HK-2 (cell line): ENCODE results near the gene CDKAL1.
"Not testable (repeated sequence)": the region's sequence is repeated elsewhere in the genome, so short reads cannot be mapped to it uniquely, and the experiment has no call there.

Experiments used
- DNase-seq: peaks from one replicate; pipeline ENCODE4 v3.0.0-alpha.2; 2018; ENCODE audit not compliant: unreplicated experiment

The CDKAL1 gene

DNA sequence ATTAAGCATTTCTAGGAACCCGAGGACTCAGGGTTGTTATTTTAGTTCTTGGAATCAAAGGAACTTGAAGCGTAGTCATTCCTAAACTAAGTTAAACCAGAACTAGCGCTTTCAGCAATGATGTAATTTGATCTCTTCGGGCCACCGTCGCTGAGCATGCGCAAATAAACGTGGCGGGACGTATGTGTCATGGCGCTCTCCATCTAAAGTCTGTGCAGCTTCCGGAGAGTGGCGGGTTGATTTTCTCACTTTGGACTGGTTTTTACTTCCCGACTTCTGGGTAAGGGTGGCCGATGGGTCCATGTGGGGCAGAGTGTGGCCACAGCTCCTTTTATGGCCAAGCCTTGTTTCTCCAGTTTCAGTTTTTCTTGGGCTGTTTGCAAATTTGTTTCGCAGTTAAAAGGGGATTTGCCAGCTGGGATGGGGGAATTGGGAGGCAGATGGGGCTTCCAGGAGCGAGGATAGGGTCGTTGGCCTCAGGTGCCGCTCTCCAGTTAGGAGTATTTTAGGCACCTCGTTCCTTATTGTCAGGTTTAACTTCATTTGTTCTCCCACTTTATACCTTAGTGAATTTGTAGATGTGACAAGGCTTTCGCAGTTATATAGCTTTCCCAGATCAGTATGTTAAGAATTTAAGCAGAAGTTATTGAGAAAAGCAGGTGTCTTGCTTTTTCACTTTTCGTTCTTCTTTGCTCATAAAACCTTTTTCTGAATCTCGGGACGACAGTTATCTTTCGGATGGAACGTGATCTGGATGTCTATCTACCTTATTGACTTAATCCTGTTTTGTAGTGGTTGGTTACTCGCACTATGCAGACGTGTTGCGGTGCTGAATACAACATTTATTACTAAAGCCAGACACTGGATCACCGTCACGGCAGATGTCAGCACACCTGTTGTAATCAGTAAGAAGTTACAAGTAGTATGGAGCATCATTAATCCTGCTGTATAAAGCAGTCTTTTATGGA is at the start of gene CDKAL1:
CDKAL1 (plus strand) TSS at position 163 of the 968 bp plus-strand sequence. CDS start 11,894 bp downstream, outside the sequence.
- peak; percentile 87 for DNase-seq

DNA sequence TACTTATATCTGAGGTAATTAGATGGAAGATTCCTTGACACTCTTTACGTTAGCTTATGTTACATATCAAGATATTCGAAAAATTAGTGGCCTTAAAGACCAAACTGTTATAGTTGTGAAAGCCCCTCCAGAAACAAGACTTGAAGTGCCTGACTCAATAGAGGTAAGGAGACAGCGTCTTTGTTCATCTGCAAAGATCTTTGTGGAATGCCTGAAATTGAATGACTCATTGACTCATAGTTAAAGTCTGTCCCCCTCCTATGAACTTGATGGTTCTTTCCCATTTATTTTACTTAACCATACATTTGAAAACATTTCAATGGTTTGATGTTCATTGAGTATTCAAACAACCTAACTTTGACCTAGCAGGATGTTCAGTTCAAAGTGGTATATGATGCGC is 47.6 kb upstream of the CDKAL1 start:
- DNase-seq, result no peak

DNA sequence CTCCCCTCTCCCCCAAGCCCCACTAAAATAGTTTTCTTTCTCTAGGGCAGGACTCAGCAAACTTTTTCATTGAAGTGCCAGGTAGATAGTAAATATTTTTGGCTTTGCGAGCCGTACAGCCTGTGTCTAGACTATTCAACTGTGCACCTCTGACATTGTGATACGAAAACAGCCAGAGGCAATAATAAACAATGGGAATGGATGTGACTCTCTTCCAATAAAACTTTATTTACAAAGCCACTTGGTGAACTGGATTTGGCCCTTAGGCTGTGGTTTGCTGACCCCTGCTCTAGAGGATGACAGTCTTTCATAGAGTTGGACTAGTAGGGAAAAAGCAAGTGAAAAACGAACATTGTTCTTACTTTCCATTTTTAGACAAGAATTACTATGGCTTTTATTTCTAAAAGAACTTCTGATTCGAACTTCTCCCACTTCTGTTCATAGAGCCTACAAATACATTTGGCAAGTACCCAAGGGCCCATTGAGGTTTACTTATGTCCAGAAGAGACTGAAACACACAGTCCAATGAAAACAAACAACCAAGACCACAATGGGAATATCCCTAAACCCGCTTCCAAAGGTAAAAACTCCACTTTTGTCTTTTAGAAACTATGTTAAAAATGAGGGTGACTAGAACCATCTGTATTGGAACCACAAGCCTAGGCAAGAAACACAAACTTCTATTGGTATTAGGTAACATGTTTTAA is 46.4 kb upstream of the CDKAL1 start:
- DNase-seq, result no peak

DNA sequence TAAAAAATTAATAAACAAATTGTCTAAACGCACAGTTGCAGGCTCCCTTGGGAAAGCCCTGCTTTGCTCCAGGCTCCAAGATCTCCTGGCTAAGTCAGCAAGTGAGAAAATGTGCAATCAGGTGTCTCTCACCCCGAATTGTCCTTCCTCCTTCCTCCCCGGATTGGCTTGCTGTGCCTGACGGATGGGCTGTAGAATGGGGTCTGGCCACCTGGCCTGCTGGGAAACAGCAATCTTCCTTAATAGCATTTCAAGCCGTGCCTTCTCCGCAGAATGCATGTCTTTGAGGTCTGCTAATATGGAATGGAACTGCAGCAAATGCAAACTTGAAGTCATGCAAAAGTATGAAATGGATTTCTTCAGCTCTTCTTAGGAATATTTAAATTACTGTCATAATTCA is 43.7 kb upstream of the CDKAL1 start:
- DNase-seq, result no peak

DNA sequence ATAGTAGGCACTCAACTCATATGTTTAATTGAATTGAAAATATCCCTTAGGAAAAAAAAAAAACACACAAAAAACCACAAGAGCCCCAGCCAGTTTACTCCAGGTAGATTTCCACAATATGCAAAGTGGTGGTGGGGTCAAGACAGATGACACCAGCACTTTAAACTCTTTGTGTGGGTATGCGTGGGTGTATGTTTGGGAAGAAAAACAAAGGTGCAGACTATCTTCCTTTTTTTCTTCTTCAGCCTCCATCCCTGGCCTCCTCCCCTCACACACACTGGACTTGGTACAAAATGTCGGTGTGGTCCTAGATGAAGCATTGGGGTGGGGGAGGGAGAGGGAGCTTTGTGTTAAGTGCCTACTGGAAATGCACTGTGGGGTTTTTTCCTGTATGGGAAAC is 42.2 kb upstream of the CDKAL1 start:
- DNase-seq, result no peak

DNA sequence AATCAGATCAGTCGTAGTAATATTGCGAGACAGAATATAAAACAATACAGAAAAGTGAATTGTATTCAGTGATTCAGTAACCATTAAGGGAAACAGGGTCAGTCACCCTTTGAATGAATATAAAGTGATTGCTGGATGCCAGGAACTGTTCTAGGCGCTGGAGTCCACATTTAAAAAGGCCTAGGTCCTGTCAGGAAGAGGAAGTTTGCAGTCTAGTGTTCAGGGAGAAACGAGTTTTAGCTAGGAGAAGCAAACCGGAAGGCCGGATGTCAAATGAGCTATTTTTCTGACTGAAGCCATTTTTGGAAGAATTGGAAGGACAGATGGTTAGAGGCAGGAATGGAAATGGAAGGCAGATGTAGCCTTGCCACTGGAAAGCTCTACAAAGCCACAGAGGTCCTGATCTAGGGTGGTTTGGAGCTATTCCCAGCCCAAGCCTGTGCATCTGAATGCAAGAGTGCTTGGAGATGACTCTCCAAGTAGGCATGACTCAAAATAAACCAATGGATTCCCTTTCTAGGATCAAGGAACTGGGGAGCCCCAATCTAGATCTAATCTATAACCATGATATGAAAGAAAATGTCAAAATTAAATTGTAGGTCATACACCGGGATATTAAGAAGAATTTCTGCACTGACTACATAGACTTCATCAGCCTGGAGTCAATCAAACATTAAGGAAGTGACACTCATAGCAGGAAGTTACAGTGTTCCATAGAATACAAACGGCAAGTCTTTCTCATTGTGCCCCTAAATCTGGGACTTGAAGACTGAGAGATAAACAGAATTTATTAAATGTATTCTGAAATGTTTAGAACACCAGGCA is 36.8 kb upstream of the CDKAL1 start:
- no peak for DNase-seq

DNA sequence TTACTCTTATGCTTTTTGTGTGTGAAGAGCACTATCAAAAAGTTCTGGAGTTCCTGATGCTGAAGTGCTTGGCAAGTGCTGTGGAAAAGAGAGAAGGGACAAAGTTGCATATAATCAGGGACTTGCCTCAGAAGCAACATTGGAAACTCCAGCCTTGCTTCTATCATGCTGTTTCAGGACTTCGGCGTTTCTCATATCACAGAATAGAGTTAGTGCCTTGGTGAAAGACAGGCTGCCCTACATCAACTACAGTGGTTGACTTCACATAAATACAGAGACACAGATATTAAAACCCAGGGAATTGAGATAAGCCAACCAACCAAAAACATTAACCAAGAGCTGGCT is 36.2 kb upstream of the CDKAL1 start:
- DNase-seq, result no peak

DNA sequence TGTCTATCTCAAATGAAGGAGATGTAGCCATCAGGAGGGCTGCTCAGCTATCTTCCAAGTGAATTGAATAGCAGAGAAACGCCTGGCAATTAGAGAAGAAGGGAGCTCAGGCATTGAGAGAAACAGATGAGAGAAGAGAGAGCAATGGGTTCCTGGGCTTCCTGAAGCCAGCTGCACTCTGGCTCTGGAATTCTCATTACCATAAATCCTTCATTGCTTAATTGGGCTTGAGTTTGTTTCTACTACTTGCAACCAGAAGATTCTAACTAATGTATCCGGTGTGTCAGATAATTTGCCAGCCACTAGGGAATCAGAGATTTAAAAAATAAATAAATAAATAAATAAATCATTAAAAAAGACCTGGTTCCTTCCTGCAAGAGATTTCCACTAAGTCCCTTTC is 25.0 kb upstream of the CDKAL1 start:
- no peak for DNase-seq

DNA sequence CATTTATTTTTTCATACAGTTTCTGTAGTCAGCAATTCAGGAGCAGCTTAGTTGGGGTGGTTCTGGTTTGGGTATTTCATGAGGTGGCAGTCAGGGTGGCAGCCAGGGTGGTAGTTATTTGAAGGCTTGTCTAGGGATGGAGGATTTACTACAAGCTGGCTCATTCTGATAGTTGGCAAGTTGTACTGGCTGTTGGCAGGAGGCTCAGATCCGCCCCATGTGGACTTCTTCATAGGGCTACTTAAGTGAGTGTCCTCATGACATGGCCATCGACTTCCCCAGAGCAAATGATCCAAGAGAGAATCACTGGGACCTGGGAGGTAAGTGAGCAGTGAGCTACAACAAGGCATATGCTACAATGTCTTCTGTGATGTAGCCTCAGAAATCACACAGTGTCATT is 22.4 kb upstream of the CDKAL1 start:
- no peak for DNase-seq

DNA sequence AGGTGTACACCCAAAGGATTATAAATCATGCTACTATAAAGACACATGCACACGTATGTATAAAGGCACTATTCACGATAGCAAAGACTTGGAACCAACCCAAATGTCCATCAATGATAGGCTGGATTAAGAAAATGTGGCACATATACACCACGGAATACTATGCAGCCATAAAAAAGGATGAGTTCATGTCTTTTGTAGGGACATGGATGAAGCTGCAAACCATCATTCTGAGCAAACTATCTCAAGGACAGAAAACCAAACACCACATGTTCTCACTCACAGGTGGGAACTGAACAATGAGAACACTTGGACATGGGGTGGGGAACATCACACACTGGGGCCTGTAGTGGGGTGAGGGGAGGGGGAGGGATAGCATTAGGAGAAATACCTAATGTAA is 9.0 kb upstream of the CDKAL1 start:
- not testable (repeated sequence) for DNase-seq

DNA sequence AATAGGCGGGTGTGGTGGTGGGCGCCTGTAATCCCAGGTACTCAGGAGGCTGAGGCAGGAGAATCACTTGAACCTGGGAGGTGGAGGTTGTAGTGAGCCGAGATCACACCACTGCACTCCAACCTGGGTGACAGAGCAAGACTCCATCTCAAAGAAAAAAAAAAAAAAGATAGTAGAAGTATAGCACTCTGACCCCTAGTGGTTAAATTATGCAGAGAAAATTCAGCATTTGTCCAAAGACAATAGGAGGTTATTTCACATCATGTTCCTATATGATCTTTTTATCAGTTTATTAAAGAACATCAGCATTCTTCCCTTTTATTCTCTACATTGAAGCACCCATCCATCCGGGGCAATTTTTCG is 5.2 kb upstream of the CDKAL1 start:
- DNase-seq, result not testable (repeated sequence)

DNA sequence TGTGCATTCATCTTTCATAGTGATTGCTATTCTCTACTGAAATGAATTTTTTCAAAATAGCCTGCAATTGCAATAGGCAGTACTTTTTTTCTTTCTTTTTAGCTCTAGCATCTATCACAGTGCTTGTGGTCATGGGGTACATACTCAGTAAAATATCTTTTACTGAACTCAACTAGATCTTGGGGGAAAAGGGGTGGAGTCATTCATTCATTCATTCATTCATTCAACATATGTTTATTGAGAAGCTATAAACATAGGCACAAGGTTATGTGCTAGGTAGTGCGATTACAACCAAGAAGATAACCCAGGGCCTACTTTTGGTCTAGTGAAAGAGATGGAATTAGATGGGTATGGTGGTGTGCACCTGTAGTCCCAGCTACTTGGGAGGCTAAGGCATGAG is 1.4 kb upstream of the CDKAL1 start:
- DNase-seq, result no peak

DNA sequence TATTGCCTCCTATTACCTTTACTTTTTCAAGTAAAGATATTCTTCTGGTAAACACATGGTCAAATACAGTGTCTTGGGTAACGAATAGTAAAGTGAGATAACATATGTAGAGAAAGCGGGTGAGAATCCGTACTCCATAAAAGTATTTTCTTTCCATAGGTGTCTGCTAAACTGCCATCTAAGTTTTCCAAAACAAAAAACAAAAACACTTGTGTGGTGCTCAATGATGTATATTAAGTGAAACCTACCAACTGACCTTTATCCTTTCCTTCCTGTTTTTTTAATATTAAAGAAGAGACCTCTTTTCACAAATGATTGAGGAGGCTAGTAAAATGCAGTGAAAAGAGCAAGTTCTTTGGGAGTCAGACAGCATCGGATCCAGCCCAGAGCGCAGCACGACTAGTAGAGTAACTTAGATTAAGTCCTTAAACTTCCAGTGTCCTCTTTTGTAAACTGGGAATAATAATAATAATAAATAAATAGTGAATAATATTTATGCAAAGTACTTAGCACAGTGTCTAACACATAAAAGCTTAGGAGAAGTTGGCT is 437 bp upstream of the CDKAL1 start:
- DNase-seq, result no peak

DNA sequence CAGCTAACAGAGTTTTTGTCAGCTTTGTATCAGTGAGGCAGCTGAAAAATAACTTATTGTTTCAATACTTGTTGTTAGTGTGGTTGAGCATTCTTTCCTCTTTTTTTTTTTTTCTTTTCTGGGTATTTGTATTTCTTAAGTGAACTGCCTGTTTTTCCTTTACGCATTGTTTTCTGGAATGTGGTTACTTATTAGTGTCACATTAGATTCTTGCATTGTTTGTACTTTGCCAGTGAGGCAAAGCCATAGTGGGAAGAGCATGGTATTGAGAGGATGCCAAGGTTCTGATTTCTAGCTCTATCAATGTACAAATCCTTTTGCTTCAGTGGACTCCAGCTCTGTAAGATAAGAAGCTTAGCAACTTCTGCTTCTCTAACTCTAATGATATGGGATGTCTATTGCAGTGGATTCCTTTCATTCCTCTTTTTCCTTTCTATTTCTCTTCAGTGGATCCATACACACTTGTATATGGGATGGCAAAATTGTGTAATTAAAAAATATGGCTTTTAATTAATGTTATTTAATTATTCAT is 3.9 kb downstream of the CDKAL1 start:
- no peak for DNase-seq

DNA sequence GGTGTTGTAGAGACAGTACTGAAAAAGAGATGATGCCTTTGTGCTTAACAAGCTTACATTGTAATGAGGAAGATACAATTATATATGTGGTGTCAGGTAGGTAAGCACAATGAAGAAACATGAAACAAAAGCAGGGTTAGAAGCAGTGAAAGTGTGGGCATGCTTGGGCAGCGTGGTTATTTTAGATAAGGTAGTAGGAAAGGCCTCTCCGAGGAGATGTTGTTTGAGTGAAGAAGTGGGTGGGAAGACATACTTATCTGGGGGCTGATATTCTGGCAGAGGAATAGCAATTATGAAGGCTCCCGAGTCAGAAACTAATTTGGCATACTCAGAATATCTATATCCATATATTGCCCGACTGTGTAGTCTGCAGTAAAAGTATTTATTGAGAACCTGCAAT is 4.7 kb downstream of the CDKAL1 start:
- DNase-seq, result no peak

DNA sequence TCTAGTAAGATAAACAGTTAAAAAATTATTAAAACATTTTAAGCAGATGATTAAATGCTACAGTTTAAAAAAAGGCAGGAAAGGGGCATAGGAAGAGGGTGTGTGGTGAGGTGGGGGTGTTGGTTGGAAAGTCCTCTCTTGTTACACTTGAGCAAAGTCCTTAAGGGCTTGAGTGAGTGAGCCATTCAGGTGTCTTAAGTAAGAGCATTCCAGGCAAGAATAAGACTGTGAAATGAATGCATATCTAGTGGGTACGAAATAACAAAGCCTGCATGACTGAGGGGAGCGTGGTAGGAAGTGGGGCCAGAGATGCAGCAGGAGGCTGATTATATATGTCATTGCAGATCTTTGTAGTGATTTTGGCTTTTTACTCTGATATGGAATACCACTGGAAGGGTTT is 5.1 kb downstream of the CDKAL1 start:
- DNase-seq, result no peak

DNA sequence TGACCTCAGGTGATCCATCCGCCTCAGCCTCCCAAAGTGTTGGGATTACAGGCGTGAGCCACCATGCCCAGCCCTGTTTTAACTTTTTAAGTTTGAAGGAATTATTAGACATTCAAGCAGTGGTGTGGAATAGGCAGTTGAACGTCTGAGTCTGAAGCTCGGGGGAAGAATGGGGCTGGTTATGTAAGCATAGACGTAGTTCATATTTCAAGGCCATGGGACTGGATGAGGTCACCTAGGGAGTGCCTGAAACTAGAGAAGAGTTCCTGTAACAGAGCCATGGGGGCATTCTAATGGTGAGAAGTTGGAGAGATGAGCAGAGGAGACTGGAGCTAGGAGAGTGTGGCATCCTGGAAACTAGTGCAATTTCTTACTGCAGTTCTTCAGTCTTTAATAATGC is 6.4 kb downstream of the CDKAL1 start:
- DNase-seq, result no peak

DNA sequence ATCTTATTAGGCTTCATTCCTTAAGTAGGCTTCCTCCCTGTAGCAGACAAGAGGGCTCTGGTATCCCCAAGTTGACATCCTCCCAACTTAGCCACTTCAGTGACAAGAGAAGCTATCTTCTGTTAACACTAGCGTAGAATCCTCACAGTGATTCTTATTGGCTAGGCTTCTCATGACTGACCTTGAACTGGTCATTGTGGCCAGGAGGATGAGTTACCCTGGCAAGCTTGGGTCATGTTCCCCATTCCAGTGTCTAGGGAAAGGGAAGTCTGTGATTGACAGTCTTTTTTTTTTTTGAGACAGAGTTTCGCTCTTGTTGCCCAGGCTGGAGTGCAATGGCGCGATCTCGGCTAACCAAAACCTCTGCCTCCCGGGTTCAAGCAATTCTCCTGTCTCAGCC is 7.1 kb downstream of the CDKAL1 start:
- DNase-seq, result no peak

DNA sequence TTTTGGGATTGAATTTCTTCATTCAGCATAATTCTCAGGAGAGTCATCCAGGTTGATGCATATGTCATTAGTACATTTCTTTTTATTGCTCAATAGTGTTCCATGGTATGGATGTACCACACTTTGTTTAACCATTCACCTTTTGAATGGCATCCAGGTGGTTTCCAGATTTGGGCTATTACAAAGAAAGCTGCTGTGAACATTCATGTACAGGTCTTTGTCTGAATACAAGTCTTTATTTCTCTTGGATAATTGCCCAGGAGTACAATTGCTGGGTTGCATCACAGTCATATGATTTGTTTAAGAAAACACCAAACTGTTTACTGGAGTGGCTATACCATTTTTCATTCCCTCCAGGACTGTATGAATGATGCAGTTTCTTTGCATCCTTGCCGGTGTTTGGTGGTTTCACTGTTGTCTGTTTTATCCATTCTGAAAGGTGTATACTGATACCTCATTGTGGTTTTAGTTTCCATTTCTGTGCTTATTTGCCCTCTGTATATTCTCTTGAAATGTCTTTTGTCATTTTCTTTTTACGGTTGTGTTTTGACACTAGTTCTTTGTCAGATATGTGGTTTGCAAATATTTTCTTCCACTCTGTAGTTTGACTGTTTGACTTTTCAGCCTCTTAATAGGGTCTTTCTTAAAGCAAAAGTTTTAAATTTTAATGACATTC is 8.8 kb downstream of the CDKAL1 start:
- DNase-seq, result no peak

DNA sequence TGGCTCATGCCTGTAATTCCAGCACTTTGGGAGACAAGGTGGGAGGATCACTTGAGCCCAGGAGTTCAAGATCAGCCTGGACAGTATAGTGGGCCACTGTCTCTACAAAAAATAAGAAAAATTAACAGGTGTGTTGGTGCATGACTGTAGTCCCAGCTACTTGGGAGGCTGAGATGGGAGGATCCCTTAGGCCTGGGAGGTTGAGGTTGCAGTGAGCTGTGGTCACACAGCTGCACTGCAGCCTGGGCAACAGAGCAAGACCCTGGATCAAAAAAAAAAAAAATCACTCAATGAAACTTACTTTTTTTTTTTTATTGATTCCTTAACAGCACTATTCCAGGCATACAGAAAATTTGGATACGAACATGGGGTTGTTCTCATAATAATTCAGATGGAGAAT is 14.0 kb downstream of the CDKAL1 start:
- DNase-seq, result no peak

DNA sequence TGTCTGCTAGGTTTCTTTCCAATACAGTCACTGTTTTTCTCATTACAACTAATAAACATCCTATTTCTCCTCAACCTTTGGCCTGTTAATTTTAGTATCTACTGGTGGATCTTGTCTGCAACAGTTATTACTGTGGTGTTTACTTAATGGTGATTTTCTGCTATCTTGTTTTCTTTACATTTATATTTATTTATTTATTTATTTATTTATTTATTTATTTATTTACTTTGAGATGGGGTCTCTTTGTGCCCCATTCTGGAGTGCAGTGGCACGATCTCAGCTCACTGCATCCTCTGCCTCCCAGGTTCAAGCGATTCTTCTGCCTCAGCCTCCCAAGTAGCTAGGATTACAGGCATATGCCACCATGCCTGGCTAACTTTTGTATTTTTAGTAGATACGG is 15.1 kb downstream of the CDKAL1 start:
- DNase-seq, result not testable (repeated sequence)
